Liver (tissue), 9 donors: ENCODE measurements around the gene PAK4. TPM values are rescaled to one million over a fixed set of nuclear protein-coding genes. Genes with fewer than 3 reads are reported as not detected.

Source experiments
- DNase-seq: peaks from one replicate; pipeline ENCODE4 v3.0.0-alpha.2; 2017; ENCODE audit warnings: low spot score
- H3K27ac ChIP-seq, 2 donors: one replicate each; pipeline ENCODE4 v1.7.0; 2013; ENCODE audit warnings: inconsistent platforms in 2 of 2, low read length in 2 of 2, control low read depth in 1 of 2, low read depth in 1 of 2, mild to moderate bottlenecking in 1 of 2
- H3K27me3 ChIP-seq, 4 donors: one replicate each; pipeline versions ENCODE4 v1.6.1 to v1.7.0; 2013; ENCODE audit warnings: low read length in 3 of 4, inconsistent platforms in 1 of 4, mild to moderate bottlenecking in 1 of 4, moderate library complexity in 1 of 4; ENCODE audit not compliant: control insufficient read depth in 4 of 4, insufficient read depth in 4 of 4
- H3K36me3 ChIP-seq, 4 donors: one replicate each; pipeline versions ENCODE4 v1.6.1 to v1.7.0; 2013; ENCODE audit warnings: low read length in 3 of 4, mild to moderate bottlenecking in 3 of 4, low read depth in 1 of 4, moderate library complexity in 1 of 4; ENCODE audit not compliant: control insufficient read depth in 4 of 4, insufficient read depth in 3 of 4
- H3K4me1 ChIP-seq, 4 donors: one replicate each; pipeline versions ENCODE4 v1.6.1 to v1.7.0; 2013; ENCODE audit warnings: low read length in 3 of 4, mild to moderate bottlenecking in 3 of 4, moderate library complexity in 1 of 4; ENCODE audit not compliant: control insufficient read depth in 4 of 4, insufficient read depth in 4 of 4
- H3K4me3 ChIP-seq, 3 donors: one replicate each; pipeline versions ENCODE4 v1.6.1 to v1.7.0; 2013; ENCODE audit warnings: low read length in 3 of 3, control low read depth in 1 of 3, low read depth in 1 of 3, mild to moderate bottlenecking in 1 of 3
- H3K9ac ChIP-seq, 2 donors: one replicate each; pipeline ENCODE4 v1.7.0; 2013; ENCODE audit warnings: low read length in 2 of 2, mild to moderate bottlenecking in 2 of 2, moderate library complexity in 2 of 2, control low read depth in 1 of 2, low read depth in 1 of 2
- H3K9me3 ChIP-seq, 4 donors: one replicate each; pipeline versions ENCODE4 v1.6.1 to v1.7.0; 2013; ENCODE audit warnings: low read length in 3 of 4; ENCODE audit not compliant: control insufficient read depth in 4 of 4
- EGR1 ChIP-seq, 2 donors: IDR thresholded peaks; 2 replicates each; pipeline ENCODE4 v1.6.1; 2016 to 2018; ENCODE audit warnings: antibody characterized with exemption in 2 of 2, low read depth in 2 of 2
- FOXA2 ChIP-seq: IDR thresholded peaks from 2 replicates; pipeline ENCODE4 v1.6.1; 2016; ENCODE audit warnings: antibody characterized with exemption
- GABPA ChIP-seq, 2 donors: IDR thresholded peaks in 1 of 2; conservative IDR thresholded peaks in 1 of 2; 2 replicates each; pipeline ENCODE4 v1.6.1; 2016; ENCODE audit warnings: antibody characterized with exemption in 2 of 2, mild to moderate bottlenecking in 1 of 2, moderate library complexity in 1 of 2
- HNF4G ChIP-seq: IDR thresholded peaks from 2 replicates; pipeline ENCODE4 v1.6.1; 2016; ENCODE audit warnings: antibody characterized with exemption
- JUND ChIP-seq, 2 donors: IDR thresholded peaks; 2 replicates each; pipeline ENCODE4 v1.6.1; 2016; ENCODE audit warnings: antibody characterized with exemption in 2 of 2
- NR2F2 ChIP-seq: IDR thresholded peaks from 2 replicates; pipeline ENCODE4 v1.6.1; 2016; ENCODE audit warnings: antibody characterized with exemption
- RAD21 ChIP-seq, 2 donors: IDR thresholded peaks; 2 replicates each; pipeline ENCODE4 v1.6.1; 2016; ENCODE audit warnings: antibody characterized with exemption in 2 of 2, mild to moderate bottlenecking in 2 of 2
- RXRA ChIP-seq, 2 donors: IDR thresholded peaks; 2 replicates each; pipeline ENCODE4 v1.6.1; 2017 to 2018; ENCODE audit warnings: antibody characterized with exemption in 2 of 2, mild to moderate bottlenecking in 1 of 2
- SP1 ChIP-seq: IDR thresholded peaks from 2 replicates; pipeline ENCODE4 v1.6.1; 2018; ENCODE audit warnings: antibody characterized with exemption, mild to moderate bottlenecking
- TAF1 ChIP-seq: conservative IDR thresholded peaks from 2 replicates; pipeline ENCODE4 v1.6.1; 2016; ENCODE audit warnings: antibody characterized with exemption, mild to moderate bottlenecking
- YY1 ChIP-seq: IDR thresholded peaks from 2 replicates; pipeline ENCODE4 v1.6.1; 2016; ENCODE audit warnings: antibody characterized with exemption, mild to moderate bottlenecking
- WGBS: extraction: QIAGEN DNeasy Blood & Tissue Kit; methylation state at CpG from one replicate; pipeline ENCODE4 v1.1.7; 2013; 5-methylcytosine and 5-hydroxymethylcytosine counted together
- polyA plus RNA-seq, 2 donors: library from polyadenylated mRNA; stranded (reverse) in 1 of 2; unstranded in 1 of 2; fragments of 200-250 nt in 1 of 2; fragments of >200 nt in 1 of 2; fragmentation: Nextera tagmentation in 1 of 2; extraction: Ambion mirVana in 1 of 2; gene quantifications; one replicate each; pipeline versions ENCODE4 v1.2.1 to v1.2.3, GENCODE V29; 2013 to 2015
- total RNA-seq, 2 donors: library from RNA; depleted of rRNA; stranded (reverse); fragments of >200 nt; gene quantifications; one replicate each; pipeline ENCODE4 v1.2.3, GENCODE V29; 2014
- TF ChIP-seq, protein P1 (sequence below): fragments of 150-350 bp; IDR thresholded peaks from 2 replicates; pipeline ENCODE4 v1.5.1; 2017; ENCODE audit warnings: improper control_type of control experiment, low read depth, low read length; ENCODE audit not compliant: missing input control
- TF ChIP-seq, protein P2 (sequence below): IDR thresholded peaks from 2 replicates; pipeline ENCODE4 v1.6.1; 2016; ENCODE audit warnings: antibody characterized with exemption
- TF ChIP-seq, protein P3 (sequence below): IDR thresholded peaks from 2 replicates; pipeline ENCODE4 v1.6.1; 2016; ENCODE audit warnings: antibody characterized with exemption
- TF ChIP-seq, protein P4 (sequence below): IDR thresholded peaks from 2 replicates; pipeline ENCODE4 v1.6.1; 2016; ENCODE audit warnings: antibody characterized with exemption
- donor health status: healthy.
- donor health status: healthy.
- donor health status: healthy.
- donor health status: healthy.
- donor health status: healthy.

The PAK4 gene
- total and polyA plus RNA-seq, 4 donors = 5.4 to 16.6 (median 7.7) TPM

DNA sequence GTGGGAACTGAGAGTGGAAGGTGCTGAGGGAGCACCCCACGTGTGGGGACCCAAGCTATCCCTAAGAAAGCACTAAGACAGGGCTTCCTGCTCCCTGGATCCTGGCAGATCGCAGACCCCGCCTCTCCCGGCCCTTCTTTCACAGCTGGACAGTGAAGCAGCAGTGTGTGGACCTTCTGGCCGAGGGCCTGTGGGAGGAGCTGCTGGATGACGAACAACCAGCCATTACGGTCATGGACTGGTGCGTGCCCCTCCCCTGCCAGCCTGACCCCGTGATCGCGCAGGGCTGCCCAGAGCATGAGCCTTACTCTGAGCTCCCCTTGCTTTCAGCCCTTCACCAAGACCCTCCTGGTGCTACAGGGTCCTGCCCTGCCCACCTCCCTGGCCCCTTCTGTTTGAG lies 73.4 kb downstream of the PAK4 start (continued):
- TF ChIP-seq, protein P1, sequence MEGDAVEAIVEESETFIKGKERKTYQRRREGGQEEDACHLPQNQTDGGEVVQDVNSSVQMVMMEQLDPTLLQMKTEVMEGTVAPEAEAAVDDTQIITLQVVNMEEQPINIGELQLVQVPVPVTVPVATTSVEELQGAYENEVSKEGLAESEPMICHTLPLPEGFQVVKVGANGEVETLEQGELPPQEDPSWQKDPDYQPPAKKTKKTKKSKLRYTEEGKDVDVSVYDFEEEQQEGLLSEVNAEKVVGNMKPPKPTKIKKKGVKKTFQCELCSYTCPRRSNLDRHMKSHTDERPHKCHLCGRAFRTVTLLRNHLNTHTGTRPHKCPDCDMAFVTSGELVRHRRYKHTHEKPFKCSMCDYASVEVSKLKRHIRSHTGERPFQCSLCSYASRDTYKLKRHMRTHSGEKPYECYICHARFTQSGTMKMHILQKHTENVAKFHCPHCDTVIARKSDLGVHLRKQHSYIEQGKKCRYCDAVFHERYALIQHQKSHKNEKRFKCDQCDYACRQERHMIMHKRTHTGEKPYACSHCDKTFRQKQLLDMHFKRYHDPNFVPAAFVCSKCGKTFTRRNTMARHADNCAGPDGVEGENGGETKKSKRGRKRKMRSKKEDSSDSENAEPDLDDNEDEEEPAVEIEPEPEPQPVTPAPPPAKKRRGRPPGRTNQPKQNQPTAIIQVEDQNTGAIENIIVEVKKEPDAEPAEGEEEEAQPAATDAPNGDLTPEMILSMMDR = no peak
- TF ChIP-seq RXRA (IDR thresholded peaks at IDR 0.05) = no peak
- TF ChIP-seq GABPA (IDR thresholded peaks at IDR 0.05 in 1 of 2, conservative IDR thresholded peaks at IDR 0.05 in 1 of 2) = no peak
- TF ChIP-seq EGR1 (IDR thresholded peaks at IDR 0.05; ENCODE audit: low read depth in 2 of 2) = no peak

DNA sequence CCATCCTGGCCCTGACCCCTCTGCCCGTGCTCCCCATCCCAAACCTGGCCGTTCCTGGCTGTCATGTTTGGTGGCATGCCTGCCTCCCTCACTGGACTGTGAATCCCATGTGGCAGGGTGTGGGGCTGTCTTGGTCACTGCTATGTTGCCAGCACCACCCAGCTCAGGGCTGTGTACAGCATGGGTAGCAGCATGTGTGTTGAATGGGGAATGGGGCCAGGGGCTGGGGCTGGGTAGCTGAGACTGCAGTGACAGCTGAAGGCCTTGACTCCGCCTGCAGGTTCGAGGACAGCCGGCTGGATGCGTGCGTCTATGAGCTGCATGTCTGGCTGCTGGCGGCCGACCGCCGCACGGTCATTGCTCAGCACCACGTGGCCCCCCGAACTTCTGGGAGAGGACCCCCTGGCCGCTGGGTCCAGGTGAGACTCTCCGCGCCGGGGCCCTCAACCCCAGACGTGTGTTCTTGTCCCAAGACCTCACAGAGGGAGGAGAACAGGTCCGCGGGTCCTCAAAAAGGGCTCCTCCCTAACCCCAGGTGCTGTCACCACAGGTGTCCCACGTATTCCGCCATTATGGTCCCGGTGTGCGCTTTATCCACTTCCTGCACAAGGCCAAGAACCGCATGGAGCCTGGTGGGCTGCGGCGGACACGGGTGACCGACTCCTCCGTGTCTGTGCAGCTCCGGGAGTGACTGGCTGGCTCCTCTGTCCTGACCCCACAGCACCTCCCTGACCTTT lies 74.6 kb downstream of the PAK4 start:
- WGBS = 82% methylated on average over 32 of the region's 32 CpGs
- Histone ChIP-seq H3K36me3 (no peaks in the 10 kb centered on the region), H3K9me3 (no peaks in the 10 kb centered on the region), H3K9ac (no peak overlapping the region), H3K27me3 (peaks cover 2 to 20% (median 6%) of the 10 kb centered on the region in 4 donors), H3K4me1 (peaks cover 0 to 8% (median 2%) of the 10 kb centered on the region in 4 donors), H3K4me3 (no peak overlapping the region), H3K27ac (no peak overlapping the region)
- DNase-seq = no peak
- TF ChIP-seq, protein P2, sequence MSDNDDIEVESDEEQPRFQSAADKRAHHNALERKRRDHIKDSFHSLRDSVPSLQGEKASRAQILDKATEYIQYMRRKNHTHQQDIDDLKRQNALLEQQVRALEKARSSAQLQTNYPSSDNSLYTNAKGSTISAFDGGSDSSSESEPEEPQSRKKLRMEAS = no peak
- TF ChIP-seq, protein P1 = no peak

DNA sequence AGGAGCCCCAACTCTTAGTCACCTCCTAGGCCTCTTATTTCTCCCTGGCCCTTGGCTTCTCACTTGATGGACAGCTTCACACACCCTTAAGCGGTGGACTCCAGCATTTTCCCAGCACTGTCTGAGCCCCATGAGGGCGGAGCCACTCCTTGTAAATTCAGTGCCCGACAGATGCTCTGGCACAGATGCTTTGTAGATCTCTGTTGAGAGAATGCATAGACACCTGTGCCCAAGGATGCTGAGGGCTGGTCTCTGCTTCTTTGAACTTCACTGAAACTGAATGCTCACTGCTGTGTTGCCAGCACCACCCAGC lies 75.2 kb downstream of the PAK4 start:
- H3K36me3 ChIP-seq = no peaks in the 10 kb centered on the region
- no peaks in the 10 kb centered on the region for H3K9me3 ChIP-seq
- WGBS = 76% methylated on average over 3 of the region's 3 CpGs
- TF ChIP-seq YY1 (no peak), EGR1 (IDR thresholded peaks at IDR 0.05; ENCODE audit: low read depth in 2 of 2) (no peak), SP1 (no peak), HNF4G (no peak), JUND (IDR thresholded peaks at IDR 0.05) (no peak), TAF1 (no peak), NR2F2 (no peak), FOXA2 (no peak), GABPA (IDR thresholded peaks at IDR 0.05 in 1 of 2, conservative IDR thresholded peaks at IDR 0.05 in 1 of 2) (no peak), RAD21 (IDR thresholded peaks at IDR 0.05) (no peak), RXRA (IDR thresholded peaks at IDR 0.05) (no peak)
- TF ChIP-seq, protein P3, sequence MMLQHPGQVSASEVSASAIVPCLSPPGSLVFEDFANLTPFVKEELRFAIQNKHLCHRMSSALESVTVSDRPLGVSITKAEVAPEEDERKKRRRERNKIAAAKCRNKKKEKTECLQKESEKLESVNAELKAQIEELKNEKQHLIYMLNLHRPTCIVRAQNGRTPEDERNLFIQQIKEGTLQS = no peak
- TF ChIP-seq, protein P4, sequence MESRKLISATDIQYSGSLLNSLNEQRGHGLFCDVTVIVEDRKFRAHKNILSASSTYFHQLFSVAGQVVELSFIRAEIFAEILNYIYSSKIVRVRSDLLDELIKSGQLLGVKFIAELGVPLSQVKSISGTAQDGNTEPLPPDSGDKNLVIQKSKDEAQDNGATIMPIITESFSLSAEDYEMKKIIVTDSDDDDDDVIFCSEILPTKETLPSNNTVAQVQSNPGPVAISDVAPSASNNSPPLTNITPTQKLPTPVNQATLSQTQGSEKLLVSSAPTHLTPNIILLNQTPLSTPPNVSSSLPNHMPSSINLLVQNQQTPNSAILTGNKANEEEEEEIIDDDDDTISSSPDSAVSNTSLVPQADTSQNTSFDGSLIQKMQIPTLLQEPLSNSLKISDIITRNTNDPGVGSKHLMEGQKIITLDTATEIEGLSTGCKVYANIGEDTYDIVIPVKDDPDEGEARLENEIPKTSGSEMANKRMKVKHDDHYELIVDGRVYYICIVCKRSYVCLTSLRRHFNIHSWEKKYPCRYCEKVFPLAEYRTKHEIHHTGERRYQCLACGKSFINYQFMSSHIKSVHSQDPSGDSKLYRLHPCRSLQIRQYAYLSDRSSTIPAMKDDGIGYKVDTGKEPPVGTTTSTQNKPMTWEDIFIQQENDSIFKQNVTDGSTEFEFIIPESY = no peak
- TF ChIP-seq, protein P1 = no peak
- TF ChIP-seq, protein P2 = no peak
- H3K27me3 ChIP-seq = peaks cover 2 to 20% (median 6%) of the 10 kb centered on the region in 4 donors
- no peak overlapping the region for H3K9ac ChIP-seq
- H3K27ac ChIP-seq = no peak overlapping the region
- H3K4me3 ChIP-seq = no peak overlapping the region
- H3K4me1 ChIP-seq = peaks cover 0 to 8% (median 2%) of the 10 kb centered on the region in 4 donors
- DNase-seq = no peak
